NCI-H2107 (cell line): ENCODE data around the gene CHST15.
"Not testable (repeated sequence)": the region's sequence is repeated elsewhere in the genome, so short reads cannot be mapped to it uniquely, and the experiment has no call there.

Experiments
- DNase-seq: peaks from one replicate; lab custom pipeline; 2025; lab: John Stamatoyannopoulos, UW

Gene CHST15

DNA sequence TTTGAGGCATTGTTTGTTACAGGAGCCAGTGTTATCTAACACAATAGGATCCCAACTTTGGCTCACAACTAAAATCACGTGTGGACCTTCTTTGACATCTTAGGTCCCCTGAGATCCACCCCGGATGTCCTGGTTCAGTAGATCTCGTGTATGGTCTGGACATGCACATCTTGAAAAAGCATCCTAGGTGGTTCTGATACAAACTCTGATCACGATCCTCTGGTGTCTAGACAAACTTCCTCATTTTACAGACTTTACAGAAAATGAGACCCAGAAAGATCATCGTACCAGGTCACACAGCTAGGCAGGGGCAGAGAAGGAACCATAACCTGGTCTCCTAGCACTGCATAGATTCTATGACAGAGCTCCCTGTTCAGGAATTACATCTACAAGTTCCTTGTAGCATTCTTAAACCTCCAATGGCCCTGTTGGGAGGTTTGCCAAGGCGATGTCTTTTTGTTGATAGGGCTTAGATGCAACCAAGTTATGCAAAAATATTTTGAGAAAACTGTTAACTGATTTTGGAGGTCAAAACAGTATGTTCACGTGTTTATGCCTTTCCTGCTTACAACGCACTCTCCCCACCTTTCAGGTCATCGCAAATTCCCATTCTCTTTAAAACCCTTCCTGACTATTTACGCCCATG, 30.8 kb upstream of the CHST15 start:
- DNase-seq, result no peak

DNA sequence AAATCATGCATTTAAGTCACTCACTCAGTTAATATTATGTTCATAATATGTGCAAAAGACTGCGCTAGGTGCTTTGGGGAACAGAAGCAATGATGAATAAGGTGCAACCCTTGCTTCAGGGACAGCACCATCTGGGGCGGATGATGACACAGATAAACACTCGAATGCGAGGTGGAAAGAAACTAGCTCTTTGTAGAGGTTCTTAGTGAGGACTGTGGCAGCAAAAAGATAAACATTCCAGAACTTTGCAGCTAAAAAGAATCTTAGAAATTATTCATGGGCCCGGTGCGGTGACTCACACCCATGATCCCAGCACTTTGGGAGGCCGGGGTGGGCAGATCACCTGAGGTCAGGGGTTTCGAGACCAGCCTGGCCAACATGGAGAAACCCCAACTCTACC, 29.8 kb upstream of the CHST15 start:
- DNase-seq, result no peak

DNA sequence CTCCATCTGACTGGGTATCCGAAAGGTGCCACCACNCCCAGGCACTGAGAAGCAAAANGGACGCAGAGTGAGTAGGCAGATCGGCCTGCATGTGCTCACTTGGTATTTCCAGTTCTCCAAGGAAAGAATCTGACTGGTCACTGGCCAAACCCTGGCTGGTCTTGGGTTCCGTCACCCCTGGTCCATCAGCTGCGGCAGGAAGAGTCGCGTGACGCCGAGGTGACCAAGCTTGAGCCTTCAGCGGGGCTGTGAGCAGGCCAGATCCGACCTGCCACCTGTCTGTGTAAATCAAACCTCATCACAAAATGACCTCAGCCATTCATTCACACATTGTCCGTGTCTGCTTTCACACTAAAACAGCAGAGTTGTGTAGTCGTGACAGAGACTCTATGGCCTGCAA, 28.8 kb upstream of the CHST15 start:
- no peak for DNase-seq

DNA sequence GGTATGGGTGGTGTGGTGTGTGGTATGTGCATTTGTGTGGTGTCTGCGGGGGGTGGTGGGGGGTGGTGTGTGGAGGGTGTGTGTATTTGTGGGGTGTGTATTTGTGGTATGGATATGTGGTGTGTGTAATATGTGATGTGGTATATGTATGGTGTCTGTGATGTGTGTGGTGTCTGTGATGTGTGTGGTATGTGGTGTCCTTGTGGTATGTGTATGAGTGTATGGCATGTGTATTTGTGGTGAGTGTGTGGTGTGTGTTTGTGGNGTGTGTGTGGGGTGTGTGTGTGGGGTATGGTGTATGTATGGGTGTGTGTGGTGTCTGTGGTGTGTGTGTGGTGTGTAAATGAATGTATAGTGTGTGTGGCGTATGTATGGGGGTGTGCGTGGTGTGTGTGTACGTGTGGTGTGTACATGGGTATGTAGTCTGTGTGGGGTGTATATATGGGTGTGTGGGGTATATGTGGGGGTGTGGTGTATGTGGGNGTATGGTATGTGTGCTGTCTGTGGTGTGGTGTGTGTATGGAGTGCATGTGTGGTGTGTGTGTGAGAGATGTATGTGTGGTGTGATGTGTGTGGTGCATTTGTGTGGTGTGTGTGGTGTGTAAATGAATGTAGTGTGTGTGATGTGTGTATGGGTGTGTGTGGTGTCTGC, 27.1 kb upstream of the CHST15 start:
- DNase-seq, result no peak

DNA sequence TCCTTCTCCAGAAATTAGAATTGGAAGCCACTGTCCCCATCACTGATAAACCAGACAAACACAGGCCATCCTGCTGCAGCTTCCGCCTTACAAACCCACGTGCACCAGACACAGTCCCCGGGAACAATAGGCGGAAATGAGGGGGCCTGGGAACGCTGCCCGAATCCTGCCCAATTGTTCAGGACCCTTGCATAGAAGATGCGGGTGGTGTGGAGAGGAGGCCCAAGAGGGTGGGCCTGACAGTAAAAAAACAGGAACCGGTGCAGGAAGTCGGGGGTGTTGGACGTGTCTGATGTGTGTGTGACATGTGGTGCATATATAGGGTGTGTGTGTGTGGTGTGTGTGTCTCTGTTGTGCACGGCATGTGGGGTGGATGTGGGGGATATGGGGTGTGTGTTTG, 26.5 kb upstream of the CHST15 start:
- DNase-seq, result no peak

DNA sequence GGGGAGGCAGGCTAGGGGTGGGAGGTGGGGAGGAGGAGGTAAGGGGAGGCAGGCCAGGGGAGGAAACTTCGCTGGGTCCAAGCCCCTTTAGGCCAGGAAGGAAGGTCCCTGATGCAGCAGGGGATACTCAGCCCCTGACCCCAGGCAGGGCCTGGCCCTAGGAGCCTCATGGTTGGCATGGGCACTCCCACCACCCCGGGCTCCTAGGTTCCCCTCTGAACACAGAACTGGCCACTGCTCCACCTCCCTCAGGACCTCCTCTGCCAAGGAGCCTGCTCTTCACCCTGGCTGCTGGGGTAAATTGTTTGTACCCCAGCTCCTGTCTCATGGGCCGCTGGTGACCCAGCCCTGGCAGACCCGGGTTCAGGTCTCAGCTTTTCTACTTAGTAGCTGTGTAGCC, 25.8 kb upstream of the CHST15 start:
- no peak for DNase-seq

DNA sequence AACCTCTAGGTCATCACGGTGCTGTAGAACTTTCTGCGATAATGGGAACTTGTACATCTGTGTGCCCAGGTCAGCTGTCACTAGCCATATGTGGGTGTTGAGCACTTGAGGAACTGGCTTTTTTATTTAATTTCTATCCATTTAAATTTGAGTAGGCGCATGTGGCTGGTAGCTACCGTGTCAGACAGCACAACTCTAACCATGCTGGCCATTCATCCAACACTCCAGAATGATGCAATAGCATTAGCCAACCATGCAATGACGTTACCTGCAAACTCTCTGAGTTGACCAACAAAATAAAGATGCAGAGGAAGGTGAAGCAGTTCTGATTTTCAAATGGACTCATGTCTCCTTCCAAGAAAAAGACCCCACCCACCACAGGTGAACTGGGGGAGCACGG, 24.4 kb upstream of the CHST15 start:
- DNase-seq, result no peak

DNA sequence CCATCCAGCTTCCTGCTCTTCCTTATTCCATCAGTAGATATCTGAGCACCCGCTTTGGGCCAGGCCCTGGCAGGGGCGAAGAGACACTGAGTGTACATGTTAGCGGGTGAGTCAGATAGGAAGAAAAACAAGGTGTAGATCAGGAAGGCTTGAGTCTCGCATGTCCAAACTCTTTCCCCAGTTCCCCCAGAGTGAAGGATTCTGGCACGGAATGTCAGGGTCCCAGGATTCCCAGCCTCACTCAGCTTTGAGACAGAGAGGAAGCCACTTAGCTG, 24.1 kb upstream of the CHST15 start:
- DNase-seq, result no peak

DNA sequence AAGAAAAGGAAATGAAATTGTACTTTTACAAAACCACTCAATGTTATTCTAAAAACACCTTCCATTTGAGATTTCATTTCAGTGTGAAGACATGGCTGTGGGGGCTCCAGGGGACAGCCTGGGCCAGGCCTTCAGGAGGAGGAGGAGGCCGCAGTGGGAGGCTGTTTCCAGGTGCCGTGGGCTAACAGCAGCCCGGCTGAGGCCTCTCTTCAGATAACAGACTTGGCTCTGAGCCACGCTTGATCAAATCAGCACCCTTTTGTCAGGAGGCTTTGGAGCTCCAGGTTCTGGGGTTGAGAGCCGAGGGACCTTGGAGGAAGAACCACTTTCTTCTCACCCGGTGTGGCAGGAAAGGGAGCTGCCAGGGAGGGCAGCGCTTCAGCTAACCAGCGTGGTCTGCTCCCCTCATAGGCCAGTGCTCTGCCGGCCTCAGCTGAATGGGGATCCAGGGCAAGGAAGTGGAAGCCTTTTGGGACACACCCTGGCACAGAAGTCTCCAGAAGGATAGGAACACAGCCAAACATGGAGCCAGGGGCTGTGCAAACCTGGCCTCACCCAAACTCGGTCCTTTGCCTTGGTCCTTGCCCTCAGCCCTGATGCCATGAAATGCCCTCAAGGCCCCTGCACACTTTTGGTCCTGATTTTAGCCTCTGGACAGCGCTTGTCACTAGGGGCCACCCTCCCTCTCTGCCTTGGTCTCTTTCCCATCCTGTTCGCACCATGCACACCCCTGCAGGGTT, 23.5 kb upstream of the CHST15 start:
- DNase-seq, result no peak

DNA sequence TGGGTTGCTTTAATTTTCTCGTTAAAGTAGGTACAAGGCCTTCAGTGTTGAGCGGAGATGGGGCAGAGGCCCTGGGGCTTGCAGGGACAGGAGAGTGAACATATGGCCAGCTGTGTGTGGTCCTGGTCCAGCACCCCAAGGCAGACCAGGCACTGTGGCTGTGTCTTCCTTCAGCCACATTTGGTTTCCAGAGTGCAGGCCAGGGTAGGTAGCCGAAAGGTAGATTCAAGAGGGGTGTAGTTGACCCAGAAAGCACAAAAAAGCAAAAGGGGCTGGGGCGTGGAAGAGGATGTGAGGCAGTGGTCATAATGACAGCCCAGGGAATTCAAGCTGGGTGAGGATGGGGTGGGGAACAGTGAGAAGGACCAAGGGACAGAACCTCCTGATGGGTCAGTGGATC, 21.3 kb upstream of the CHST15 start:
- DNase-seq, result no peak

DNA sequence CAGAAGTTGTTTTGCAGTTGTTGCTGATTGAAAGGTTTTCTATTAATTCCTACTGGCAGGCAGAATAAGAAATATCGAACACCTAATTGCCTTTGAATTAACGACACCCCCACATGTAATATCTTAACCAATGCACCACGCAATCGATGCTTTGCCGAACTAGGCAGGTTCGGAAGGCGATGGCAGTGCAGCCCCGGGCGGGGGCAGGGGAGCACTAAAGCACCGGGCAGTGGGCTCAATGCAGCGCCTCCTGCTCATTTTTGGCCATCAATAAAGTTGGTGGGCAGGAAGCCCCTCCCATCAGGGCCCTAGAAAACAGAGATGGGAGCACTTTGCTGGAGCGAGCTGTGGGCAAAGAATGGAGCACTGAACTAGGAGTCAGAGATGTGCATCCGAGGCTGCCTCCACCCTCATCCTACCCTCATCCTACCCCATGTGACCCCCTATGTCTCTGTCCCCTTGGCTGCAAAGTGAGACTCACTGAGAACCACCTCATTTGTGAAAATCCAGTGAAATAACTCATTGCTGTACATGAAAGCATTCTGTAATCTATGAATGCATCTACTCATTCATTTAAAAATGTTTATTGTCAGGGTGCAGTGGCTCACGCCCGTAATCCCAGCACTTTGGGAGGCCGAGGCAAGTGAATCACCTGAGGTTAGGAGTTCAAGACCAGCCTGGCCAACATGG, 19.6 kb upstream of the CHST15 start:
- DNase-seq, result no peak

DNA sequence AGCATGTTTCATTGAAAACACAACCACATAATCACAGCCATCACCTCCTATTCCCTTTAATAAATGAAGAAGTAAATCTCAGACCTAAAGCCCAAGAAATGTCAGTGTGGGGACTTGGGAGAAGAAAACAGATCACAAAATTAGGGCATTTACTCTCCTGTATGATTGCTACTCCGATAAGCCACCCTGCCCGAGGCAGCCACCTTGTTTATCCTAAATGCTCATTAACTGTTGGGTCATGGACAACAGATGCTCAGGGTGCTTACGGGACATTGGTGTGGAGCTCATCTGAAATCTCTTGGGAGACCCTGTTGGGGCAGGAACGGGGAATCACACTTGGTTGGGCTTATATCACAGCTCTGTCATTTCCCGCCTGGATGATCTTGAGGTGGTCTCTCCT, 17.5 kb upstream of the CHST15 start:
- no peak for DNase-seq

DNA sequence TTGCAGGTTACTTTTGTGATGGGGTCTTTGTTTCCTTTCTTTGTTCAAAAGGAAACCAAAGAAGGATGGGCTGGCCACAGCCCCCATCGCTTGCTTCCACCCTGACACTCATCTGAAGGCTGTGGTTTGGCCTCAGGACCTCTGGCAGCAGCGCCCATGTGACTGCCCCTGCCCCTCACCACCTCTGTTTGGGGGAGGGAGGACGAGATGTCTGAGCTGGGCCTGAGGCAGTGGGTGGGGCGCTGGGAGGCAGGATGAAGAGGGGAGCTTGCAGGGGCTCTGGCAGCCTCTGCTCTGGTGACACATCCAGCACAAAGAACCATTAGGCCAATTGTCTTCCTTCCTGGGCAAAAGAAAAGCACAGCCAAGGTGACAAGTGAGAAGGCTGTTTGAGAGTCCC, 15.9 kb upstream of the CHST15 start:
- DNase-seq, result no peak

DNA sequence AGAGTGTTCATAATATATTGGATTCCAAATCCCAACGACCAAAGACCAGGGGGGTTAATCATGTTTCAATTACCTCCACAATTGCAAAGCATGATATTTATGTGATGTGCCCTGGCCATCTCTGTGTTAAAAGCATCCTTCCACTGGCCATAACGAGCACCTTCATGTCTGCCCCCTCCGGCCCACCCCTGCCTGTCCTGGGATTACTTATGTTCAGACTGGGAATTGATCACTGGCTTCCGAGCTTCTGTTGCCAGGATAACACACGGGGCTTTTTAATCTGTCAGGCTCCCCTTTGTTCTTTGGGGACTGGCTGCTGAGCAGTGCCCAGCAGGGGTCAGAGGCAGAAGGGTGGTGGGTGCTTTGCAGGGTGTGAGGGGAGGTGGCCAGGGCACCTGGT, 13.7 kb upstream of the CHST15 start:
- no peak for DNase-seq

DNA sequence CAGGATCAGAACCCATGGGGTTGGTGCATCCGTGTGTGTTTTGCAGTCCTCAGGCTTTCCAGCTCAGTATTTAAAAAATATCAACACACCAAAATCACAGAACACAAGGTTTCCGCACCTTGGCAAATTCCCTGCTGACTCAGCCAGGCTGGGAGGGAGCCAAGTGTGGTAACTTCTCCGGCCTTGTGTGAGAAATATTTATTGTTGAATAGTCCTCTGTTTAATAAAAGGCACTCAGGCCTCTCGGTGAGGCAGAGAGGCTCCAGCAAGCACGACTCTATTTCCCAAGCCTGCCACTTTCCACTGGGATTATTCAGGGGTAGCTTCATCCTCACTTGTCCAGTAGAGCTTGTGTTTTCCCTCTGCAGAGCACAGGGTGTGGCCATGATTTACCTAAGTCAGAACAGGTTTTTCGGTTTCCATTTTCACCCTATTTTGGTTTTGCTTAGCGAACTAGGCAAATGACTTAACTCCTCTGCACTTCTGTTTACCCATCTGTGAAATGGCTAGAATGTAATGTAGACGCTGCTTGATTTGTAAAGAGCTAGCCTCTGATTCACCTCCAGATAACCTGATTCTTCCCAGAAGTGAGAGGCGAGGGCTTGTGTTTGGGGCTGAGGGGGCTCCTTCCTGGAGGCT, 13.0 kb upstream of the CHST15 start:
- no peak for DNase-seq

DNA sequence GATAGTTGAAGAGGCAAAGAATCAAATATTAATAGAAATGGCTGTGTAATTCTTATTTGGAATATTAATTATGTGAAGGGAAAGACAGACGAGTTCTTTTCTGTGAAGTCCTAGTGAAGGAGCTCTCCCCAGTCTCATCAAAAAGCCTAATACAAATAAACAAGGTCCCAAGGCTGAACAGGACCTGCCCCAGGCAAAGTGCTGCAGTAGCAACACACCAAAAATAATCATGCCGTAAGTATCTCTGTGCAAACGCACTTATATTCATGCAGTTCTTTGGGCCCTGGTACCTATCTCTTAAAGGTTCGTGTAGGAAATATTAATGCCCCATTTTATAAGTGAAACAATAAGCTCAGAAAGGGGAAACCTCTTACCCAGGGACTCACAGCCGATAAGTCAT, 12.2 kb upstream of the CHST15 start:
- DNase-seq, result no peak

DNA sequence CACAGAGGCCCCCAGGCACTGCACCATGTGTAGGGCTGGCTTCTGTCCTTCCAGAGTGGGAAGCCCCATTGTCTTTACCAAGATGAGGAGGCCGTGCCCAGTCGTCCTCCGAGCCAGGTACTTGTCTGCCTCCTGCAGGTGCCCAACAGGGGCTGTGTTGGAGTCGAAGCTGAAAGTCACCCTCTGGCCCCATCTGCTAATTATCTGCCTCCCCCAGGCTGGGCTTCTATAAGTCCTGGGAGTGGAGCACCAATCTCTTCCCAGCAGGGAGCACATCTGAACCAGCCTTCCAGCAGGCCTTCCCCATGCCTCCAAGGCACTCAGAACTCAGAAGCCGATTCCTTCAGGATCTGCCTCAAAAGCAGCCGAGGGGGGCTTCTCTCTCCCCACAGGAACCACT, 11.6 kb upstream of the CHST15 start:
- DNase-seq, result no peak

DNA sequence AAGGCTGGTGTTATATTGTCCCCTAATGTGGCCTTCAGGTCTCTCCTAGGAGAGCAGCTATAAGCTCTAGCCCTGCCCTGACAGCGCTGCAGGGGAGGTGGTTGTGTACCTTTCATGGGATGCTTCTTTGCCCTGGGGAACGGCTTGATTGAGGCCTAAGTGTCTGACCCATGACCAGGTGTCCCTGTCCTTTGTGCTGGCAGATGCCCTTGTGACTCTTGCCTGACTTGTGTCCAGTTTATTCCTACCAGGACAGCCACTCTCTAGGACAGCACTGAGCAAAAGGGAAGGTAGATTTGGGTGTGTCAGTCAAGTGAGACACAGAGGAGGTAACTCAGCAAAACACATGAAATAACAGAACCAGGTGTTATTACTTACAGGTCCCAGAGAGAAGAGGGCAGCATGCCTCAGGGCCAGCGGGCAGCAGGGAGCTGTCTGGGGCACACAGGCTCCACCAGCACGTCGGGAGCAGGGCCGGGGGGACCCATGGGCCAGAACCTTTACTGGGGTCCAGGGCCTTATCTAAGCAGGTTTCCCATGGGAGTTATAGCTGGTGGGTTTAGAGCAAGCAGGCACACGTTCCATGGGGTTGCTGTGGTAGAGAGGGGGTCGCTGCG, 10.7 kb upstream of the CHST15 start:
- DNase-seq, result no peak

DNA sequence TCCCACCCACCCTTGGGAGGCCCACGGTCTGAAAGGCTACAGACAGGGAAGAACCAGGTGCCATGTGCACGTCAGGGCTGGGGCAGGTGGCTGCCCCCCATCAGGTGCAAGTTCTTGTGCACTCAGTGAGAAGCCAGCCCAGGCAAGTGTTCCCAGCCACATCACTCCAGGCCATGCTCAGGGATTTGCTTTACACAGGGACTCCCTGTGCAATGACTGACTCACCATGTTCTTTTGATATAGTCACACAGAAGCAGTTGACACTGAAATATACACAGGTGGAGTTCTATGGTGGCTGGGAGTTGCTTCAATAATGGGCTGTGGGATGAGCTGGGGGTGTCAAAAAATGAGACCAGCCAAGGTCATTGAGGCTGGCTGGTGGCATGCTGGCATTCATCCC, 8.0 kb upstream of the CHST15 start:
- DNase-seq, result no peak

DNA sequence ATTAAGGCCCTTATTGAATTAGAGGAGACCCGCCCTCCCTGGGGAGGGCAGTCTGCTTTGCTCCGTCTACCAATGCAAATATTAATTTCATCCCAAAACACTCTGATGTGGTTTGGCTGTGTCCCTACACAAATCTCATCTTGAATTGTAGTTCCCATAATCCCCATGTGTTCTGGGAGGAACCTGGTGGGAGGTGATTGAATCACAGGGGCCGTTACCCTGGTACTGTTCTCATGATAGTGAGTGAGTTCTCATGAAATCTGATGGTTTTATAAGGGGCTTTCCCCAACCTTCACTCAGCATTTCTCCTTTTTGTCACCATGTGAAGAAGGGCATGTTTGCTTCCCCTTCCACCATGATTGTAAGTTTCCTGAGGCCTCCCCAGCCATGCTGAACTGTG, 7.3 kb upstream of the CHST15 start:
- not testable (repeated sequence) for DNase-seq

DNA sequence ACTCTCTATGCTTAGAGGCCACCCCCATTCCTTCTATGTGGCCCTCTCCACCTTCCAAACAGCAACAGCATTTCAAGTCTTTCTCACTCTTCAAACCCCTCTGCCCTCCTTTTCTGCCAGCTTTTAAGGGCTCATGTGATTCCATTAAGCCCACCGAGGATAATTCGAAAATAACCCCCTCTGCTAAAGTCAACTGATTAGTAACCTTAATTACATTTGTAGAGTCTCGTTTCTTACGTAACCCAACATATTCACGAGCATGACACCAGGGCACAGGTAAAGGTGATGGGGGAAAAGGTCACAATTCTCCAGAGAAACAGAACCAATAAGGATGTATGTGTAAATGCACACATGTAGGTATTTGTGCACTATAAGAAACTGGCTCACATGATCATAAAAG, 6.7 kb upstream of the CHST15 start:
- DNase-seq, result no peak

DNA sequence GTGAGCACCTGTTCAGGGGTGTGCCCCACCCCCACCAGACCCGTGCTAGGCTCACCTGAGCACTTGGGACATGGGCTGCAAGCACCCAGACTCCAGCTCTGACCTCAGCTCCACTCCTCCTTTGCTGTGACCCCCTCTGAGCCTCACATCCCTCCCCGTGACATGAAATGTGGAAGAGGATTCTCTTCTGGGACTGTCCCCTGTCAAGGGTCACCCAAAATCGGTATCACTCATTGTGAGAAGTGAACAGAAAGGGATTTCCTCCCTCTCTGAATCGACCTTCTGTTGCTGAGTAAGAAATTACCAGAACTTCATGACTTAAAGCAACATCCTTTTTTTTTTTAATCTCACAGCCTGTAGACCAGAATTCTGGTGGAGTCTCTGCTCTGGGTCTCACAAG, 6.2 kb upstream of the CHST15 start:
- no peak for DNase-seq
